GM23338 (cell line): ENCODE measurements around the gene MTIF3.

Experiments
- CREB1 ChIP-seq: fragments of 250-450 bp; sonication (Bioruptor Pico); IDR thresholded peaks from 2 replicates; pipeline ENCODE4 v1.5.0; 2020; ENCODE audit warnings: low read depth, mild to moderate bottlenecking, moderate library complexity
- CTCF ChIP-seq, 2 experiments: fragments of 200-600 bp in 1 of 2; sonication (generic) in 1 of 2; conservative IDR thresholded peaks; 2 replicates each; pipeline versions ENCODE4 v1.5.1 to v1.6.1; 2016 to 2017; ENCODE audit warnings: antibody characterized with exemption in 2 of 2, low read depth in 2 of 2, mild to moderate bottlenecking in 2 of 2, moderate library complexity in 1 of 2
- EZH2 ChIP-seq: fragments of 200-600 bp; sonication (generic); IDR thresholded peaks from one replicate; pipeline ENCODE4 v1.8.0; 2017; ENCODE audit warnings: antibody characterized with exemption, mild to moderate bottlenecking, low read depth; ENCODE audit not compliant: unreplicated experiment
- EZH2phosphoT487 ChIP-seq: fragments of 200-600 bp; sonication (generic); IDR thresholded peaks from one replicate; pipeline ENCODE4 v1.8.1; 2018; ENCODE audit warnings: antibody characterized with exemption; ENCODE audit not compliant: unreplicated experiment
- JUNB ChIP-seq: IDR thresholded peaks from one replicate; pipeline ENCODE4 v1.6.1; 2016; ENCODE audit warnings: antibody characterized with exemption; ENCODE audit not compliant: unreplicated experiment
- NANOG ChIP-seq: IDR thresholded peaks from 2 replicates; pipeline ENCODE4 v1.6.1; 2016; ENCODE audit warnings: antibody characterized with exemption, borderline replicate concordance
- POLR2AphosphoS5 ChIP-seq: IDR thresholded peaks from 2 replicates; pipeline ENCODE4 v1.6.1; 2016; ENCODE audit warnings: antibody characterized with exemption, low read depth
- REST ChIP-seq: IDR thresholded peaks from one replicate; pipeline ENCODE4 v1.6.1; 2018; ENCODE audit warnings: antibody characterized with exemption; ENCODE audit not compliant: unreplicated experiment
- STAT1 ChIP-seq: IDR thresholded peaks from one replicate; pipeline ENCODE4 v1.6.1; 2016; ENCODE audit warnings: antibody characterized with exemption; ENCODE audit not compliant: unreplicated experiment
- ZNF114 ChIP-seq: fragments of 250-450 bp; sonication (Bioruptor Pico); IDR thresholded peaks from 2 replicates; pipeline ENCODE4 v1.5.0; 2020; ENCODE audit warnings: mild to moderate bottlenecking, moderate library complexity
- ZNF331 ChIP-seq: fragments of 250-450 bp; sonication (Bioruptor Pico); IDR thresholded peaks from 2 replicates; pipeline ENCODE4 v1.5.0; 2020; ENCODE audit warnings: low read depth, mild to moderate bottlenecking, moderate library complexity
- ZNF462 ChIP-seq: fragments of 250-450 bp; sonication (Bioruptor Pico); IDR thresholded peaks from 2 replicates; pipeline ENCODE4 v1.5.0; 2020; ENCODE audit warnings: mild to moderate bottlenecking, moderate library complexity

- TF ChIP-seq CTCF (conservative IDR thresholded peaks at IDR 0.05; ENCODE audit: low read depth in 2 of 2) (no peak), POLR2AphosphoS5 (no peak), CREB1 (CRISPR knock-in tag) (no peak), EZH2 (no peak), REST (no peak), EZH2phosphoT487 (no peak), NANOG (no peak), ZNF331 (no peak), JUNB (no peak), STAT1 (no peak), ZNF462 (CRISPR knock-in tag) (no peak), ZNF114 (CRISPR knock-in tag) (no peak)
These were observed 16.1 kb upstream of the MTIF3 start for GRCh38 chr13:27466513-27466912.
